Right lobe of liver (tissue), 6 donors: ENCODE data around the gene ATOH8. TPM values are rescaled to one million over a fixed set of nuclear protein-coding genes. Genes with fewer than 3 reads are reported as not detected.

Experiments
- ATAC-seq, 4 donors: fragments of 200-7000 bp; cut with Tn5 transposase; one replicate each; pipeline ENCODE4 v1.9.1; 2020; ENCODE audit warnings: mild to moderate bottlenecking in 4 of 4, moderate library complexity in 4 of 4
- DNase-seq, 3 donors: peaks; one replicate each; pipeline ENCODE4 v3.0.0-alpha.2; 2020
- H3K27ac ChIP-seq, 3 donors: fragments of 200-600 bp; one replicate each; pipeline ENCODE4 v1.8.0; 2022
- H3K27me3 ChIP-seq, 2 donors: fragments of 200-600 bp; one replicate each; pipeline ENCODE4 v1.8.0; 2022
- H3K36me3 ChIP-seq, 4 donors: fragments of 200-600 bp; sonication (generic) in 1 of 4; one replicate each; pipeline versions ENCODE4 v1.5.1 to v1.8.0; 2017 to 2022; ENCODE audit warnings: control low read depth in 1 of 4
- H3K4me1 ChIP-seq, 4 donors: fragments of 200-600 bp; sonication (generic) in 1 of 4; one replicate each; pipeline versions ENCODE4 v1.5.1 to v1.8.0; 2017 to 2022; ENCODE audit warnings: control low read depth in 1 of 4
- H3K4me3 ChIP-seq, 3 donors: fragments of 200-600 bp; one replicate each; pipeline ENCODE4 v1.8.0; 2022
- H3K9me3 ChIP-seq, 4 donors: fragments of 200-600 bp; sonication (generic) in 1 of 4; one replicate each; pipeline versions ENCODE4 v1.5.1 to v1.8.0; 2017 to 2022; ENCODE audit warnings: control low read depth in 1 of 4
- POLR2A ChIP-seq: fragments of 450-650 bp; IDR thresholded peaks from one replicate; pipeline ENCODE4 v1.6.1; 2017; ENCODE audit warnings: antibody characterized with exemption, mild to moderate bottlenecking
- WGBS: methylation state at CpG from one replicate; pipeline ENCODE4 v1.1.6; 2018; ENCODE audit warnings: low coverage, low lambda C conversion rate; ENCODE audit not compliant: insufficient coverage; ENCODE audit errors: missing lambda C conversion rate; 5-methylcytosine and 5-hydroxymethylcytosine counted together
- intact Hi-C, 2 donors: fragments of 100-400 bp; cut with DNase I; formaldehyde crosslinking; loops; one replicate each; pipeline versions ENCODE4 v1.11.2 to v1.14.1; 2022
- total RNA-seq, 6 experiments: library from RNA; depleted of rRNA in 2 of 6; stranded (reverse); fragments of >200 nt in 2 of 6; fragmentation: NEBNext Ultra II Directional in 3 of 6; extraction: Animal tissue kit (Norgen Biotek cat#: 25700) in 3 of 6; gene quantifications; one replicate each; pipeline versions ENCODE4 v1.1.0 to v1.2.4, GENCODE V29; 2016 to 2023
- TF ChIP-seq, protein P1 (sequence below), 4 donors: fragments of 200-600 bp in 3 of 4; fragments of 450-650 bp in 1 of 4; IDR thresholded peaks; one replicate each; pipeline versions ENCODE4 v1.5.1 to v1.8.0; 2016 to 2022; ENCODE audit warnings: antibody characterized with exemption in 4 of 4, mild to moderate bottlenecking in 2 of 4
- donor health status: DM: no; HTN: yes; CAD: no.
- donor health status: DM: no; HTN: no; CAD: no.
- donor health status: DM: no; HTN: no; CAD: no.
- donor health status: DM: no; HTN: yes; CAD: no.
- donor health status: DM: no; HTN: yes; CAD: no.

Gene ATOH8
- total RNA-seq, 6 experiments from 2014 or later, result 5.3 to 78.0 (median 46.2) TPM

DNA sequence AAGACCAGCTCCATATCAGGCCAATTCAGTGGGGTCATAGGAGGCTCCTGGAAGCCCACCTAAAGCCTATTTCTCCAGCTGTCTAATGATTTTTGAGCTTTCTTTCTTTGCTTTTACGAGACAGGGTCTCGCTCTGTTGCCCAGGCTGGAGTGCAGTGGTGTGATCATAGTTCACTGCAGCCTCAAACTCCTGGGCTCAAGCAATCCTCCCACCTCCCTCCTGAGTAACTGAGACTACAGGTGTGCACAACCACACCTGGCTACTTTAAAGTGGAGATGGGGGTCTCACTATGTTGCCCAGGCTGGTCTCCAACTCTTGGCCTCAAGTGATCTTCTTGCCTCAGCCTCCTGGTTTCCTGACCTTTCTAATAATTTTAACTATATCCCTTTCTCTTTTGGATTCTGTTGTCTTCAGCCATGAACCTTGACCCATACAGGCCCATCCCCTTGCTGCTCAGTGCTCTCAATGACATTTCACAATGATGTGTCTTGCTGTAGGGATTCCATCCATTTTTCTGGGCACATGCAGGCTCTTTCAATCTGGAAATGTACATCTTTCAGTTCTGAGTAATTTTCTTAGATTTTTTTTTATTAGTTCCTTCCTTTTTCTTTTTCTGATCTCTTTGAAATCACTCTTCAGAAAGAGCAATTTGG is 30.0 kb upstream of the ATOH8 start:
- Histone ChIP-seq H3K9me3 (no peaks in the 10 kb centered on the region), H3K4me1 (peaks cover 0 to 45% (median 24%) of the 10 kb centered on the region in 4 donors), H3K36me3 (no peaks in the 10 kb centered on the region), H3K4me3 (no peak overlapping the region), H3K27ac (peak overlapping the region in 2 of 3 donors; percentile 18 to 51), H3K27me3 (no peaks in the 10 kb centered on the region)
- WGBS, result no CpG with 5 or more reads among the region's 2 CpGs
- no peak for TF ChIP-seq POLR2A
- TF ChIP-seq, protein P1, sequence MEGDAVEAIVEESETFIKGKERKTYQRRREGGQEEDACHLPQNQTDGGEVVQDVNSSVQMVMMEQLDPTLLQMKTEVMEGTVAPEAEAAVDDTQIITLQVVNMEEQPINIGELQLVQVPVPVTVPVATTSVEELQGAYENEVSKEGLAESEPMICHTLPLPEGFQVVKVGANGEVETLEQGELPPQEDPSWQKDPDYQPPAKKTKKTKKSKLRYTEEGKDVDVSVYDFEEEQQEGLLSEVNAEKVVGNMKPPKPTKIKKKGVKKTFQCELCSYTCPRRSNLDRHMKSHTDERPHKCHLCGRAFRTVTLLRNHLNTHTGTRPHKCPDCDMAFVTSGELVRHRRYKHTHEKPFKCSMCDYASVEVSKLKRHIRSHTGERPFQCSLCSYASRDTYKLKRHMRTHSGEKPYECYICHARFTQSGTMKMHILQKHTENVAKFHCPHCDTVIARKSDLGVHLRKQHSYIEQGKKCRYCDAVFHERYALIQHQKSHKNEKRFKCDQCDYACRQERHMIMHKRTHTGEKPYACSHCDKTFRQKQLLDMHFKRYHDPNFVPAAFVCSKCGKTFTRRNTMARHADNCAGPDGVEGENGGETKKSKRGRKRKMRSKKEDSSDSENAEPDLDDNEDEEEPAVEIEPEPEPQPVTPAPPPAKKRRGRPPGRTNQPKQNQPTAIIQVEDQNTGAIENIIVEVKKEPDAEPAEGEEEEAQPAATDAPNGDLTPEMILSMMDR (IDR thresholded peaks at IDR 0.05), result no peak
- ATAC-seq (peak; percentile 56 to 65 (median 60)), DNase-seq (no peak)
- intact Hi-C loops, result no loop called here

DNA sequence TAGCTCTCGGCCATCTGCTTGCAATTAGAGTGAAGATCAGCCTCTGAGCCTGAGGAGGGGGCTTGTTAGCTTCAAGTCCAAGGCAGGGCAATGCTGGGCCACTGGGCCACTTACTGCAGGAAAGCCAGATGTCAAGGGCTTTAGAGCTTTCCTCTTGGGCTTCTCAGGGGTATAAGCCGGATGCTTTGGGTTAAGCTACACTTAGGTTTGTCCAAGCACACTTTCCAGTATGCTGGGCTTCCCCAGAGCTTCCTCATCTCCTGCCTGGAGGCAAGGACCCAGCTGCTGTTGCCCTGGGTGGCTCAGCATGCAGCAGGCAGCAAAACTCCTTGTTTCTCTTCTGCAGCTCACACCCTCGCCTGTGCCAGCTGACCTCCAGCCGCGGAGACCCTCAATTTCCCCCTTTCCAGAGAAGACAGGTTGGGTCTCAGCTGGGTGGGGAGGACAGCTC is 29.0 kb upstream of the ATOH8 start:
- H3K9me3 ChIP-seq, result no peaks in the 10 kb centered on the region
- H3K27me3 ChIP-seq, result no peaks in the 10 kb centered on the region
- peaks cover 0 to 47% (median 25%) of the 10 kb centered on the region in 4 donors for H3K4me1 ChIP-seq
- DNase-seq (no peak), ATAC-seq (no peak)
- WGBS, result no CpG with 5 or more reads among the region's 5 CpGs
- H3K36me3 ChIP-seq, result no peaks in the 10 kb centered on the region
- H3K4me3 ChIP-seq, result no peak overlapping the region
- peak overlapping the region in 2 of 3 donors; percentile 35 to 51 for H3K27ac ChIP-seq
- intact Hi-C loops, result no loop called here
- TF ChIP-seq, protein P1 (IDR thresholded peaks at IDR 0.05), result no peak
- no peak for TF ChIP-seq POLR2A

DNA sequence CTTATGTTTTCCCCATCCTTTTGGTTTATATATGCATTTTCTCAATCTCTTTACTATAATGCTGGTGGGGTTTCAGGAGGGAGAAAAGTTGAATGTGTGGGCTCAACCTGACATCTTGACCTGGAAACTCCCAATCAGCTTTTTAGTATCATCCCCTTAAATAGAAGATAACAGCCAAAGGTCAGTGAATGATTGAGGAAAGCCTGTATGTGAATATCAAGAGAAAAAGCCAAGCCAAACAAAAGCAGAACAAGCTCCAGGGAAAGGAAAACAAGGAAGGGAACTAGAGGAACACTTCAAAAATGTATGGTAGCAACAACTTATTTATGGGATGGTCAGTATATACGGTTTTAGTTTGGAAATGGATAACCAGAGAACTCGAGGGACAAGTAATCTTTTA is 28.3 kb upstream of the ATOH8 start:
- no peaks in the 10 kb centered on the region for H3K9me3 ChIP-seq
- no peak for TF ChIP-seq POLR2A
- TF ChIP-seq, protein P1 (IDR thresholded peaks at IDR 0.05), result no peak
- H3K27me3 ChIP-seq, result no peaks in the 10 kb centered on the region
- peaks cover 0 to 47% (median 25%) of the 10 kb centered on the region in 4 donors for H3K4me1 ChIP-seq
- peak; percentile 37 to 53 (median 46) for ATAC-seq
- no peaks in the 10 kb centered on the region for H3K36me3 ChIP-seq
- 22% methylated on average over 2 of the region's 2 CpGs for WGBS
- H3K4me3 ChIP-seq, result no peak overlapping the region
- H3K27ac ChIP-seq, result peak overlapping the region in 2 of 3 donors; percentile 35 to 62
- intact Hi-C loops, result no loop called here
- DNase-seq, result no peak

DNA sequence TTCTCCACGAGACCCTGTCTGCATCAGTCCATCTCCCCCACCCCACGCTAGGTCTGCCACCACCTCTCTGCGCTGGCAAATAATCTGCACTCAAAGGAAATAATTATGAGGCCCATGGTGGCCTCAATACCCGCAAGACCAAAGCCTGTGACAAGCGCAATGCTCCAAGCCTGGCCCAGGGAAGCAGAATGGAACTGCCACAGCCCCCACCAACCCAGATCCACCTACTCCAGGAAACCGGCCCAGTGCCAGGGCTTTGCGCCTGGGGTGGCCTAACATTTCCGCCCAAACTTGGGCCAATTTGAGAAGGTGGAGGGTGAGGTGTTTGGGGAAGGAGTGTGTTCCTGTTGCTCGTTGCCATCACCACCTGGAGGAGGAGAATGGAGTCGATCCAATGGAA is 26.0 kb upstream of the ATOH8 start:
- H3K27me3 ChIP-seq, result no peaks in the 10 kb centered on the region
- DNase-seq (no peak), ATAC-seq (no peak)
- WGBS, result 88% methylated on average over 10 of the region's 10 CpGs
- H3K27ac ChIP-seq, result peak overlapping the region in 1 of 3 donors; percentile 37
- TF ChIP-seq, protein P1 (IDR thresholded peaks at IDR 0.05), result no peak
- no peak for TF ChIP-seq POLR2A
- no peaks in the 10 kb centered on the region for H3K9me3 ChIP-seq
- H3K4me3 ChIP-seq, result no peak overlapping the region
- intact Hi-C loops, result no loop called here
- peaks cover 0 to 47% (median 23%) of the 10 kb centered on the region in 4 donors for H3K4me1 ChIP-seq
- H3K36me3 ChIP-seq, result no peaks in the 10 kb centered on the region
